K562 (cell line): ENCODE measurements around the gene BMF.
"Not testable (repeated sequence)": the region's sequence is repeated elsewhere in the genome, so short reads cannot be mapped to it uniquely, and the experiment has no call there.

Experiments
- ELF4 ChIP-seq: fragments of 450-650 bp; formaldehyde crosslinking; IDR thresholded peaks from 2 replicates; pipeline ENCODE4 v1.4.0; 2022; ENCODE audit warnings: missing genetic modification characterization
- EP300 ChIP-seq: IDR thresholded peaks from 2 replicates; pipeline ENCODE4 v1.6.1; 2012; ENCODE audit warnings: low read length, improper control_type of control experiment
- FOXK2 ChIP-seq, 2 experiments: fragments of 450-650 bp; IDR thresholded peaks in 1 of 2; conservative IDR thresholded peaks in 1 of 2; 2 replicates each; pipeline ENCODE4 v1.6.1; 2016; ENCODE audit warnings: low read depth in 2 of 2, mild to moderate bottlenecking in 1 of 2
- JUNB ChIP-seq: fragments of 450-650 bp; formaldehyde crosslinking; conservative IDR thresholded peaks from 2 replicates; pipeline ENCODE4 v1.4.0; 2020; ENCODE audit warnings: mild to moderate bottlenecking
- NFIC ChIP-seq: fragments of 450-650 bp; IDR thresholded peaks from 2 replicates; pipeline ENCODE4 v1.6.1; 2017; ENCODE audit warnings: mild to moderate bottlenecking, inconsistent platforms
- PKNOX1 ChIP-seq: fragments of 450-650 bp; IDR thresholded peaks from 2 replicates; pipeline ENCODE4 v1.6.1; 2016
- POLR2A ChIP-seq: fragments of 450-650 bp; conservative IDR thresholded peaks from 2 replicates; pipeline ENCODE4 v1.6.1; 2016
- RAD21 ChIP-seq, 2 experiments: fragments of 250-450 bp in 1 of 2; fragments of 450-650 bp in 1 of 2; sonication (Bioruptor Pico) in 1 of 2; formaldehyde crosslinking in 1 of 2; IDR thresholded peaks in 1 of 2; conservative IDR thresholded peaks in 1 of 2; 2 replicates each; pipeline versions ENCODE4 v1.4.0 to v1.8.0; 2020 to 2022; ENCODE audit warnings: mild to moderate bottlenecking in 2 of 2, moderate library complexity in 1 of 2
- RFX7 ChIP-seq: fragments of 250-450 bp; sonication (Bioruptor Pico); IDR thresholded peaks from 2 replicates; pipeline ENCODE4 v1.5.1; 2021; ENCODE audit warnings: mild to moderate bottlenecking
- SPI1 ChIP-seq: IDR thresholded peaks from 2 replicates; pipeline ENCODE4 v1.6.1; 2011; ENCODE audit warnings: low read depth, low read length, control low read depth, borderline replicate concordance
- ZNF324 ChIP-seq: fragments of 250-450 bp; sonication (Bioruptor Pico); IDR thresholded peaks from 2 replicates; pipeline ENCODE4 v1.4.0; 2020; ENCODE audit warnings: mild to moderate bottlenecking

GRCh38 chr15:40074656-40075055 is 34.0 kb downstream of the BMF start:
- not testable (repeated sequence) for TF ChIP-seq JUNB (CRISPR knock-in tag); FOXK2 (conservative IDR thresholded peaks at IDR 0.05 in 1 of 2, IDR thresholded peaks at IDR 0.05 in 1 of 2; ENCODE audit: low read depth in 2 of 2); SPI1; NFIC; POLR2A; EP300; PKNOX1; ELF4; RFX7 (CRISPR knock-in tag); RAD21 (CRISPR knock-in tag; conservative IDR thresholded peaks at IDR 0.05 in 1 of 2, IDR thresholded peaks at IDR 0.05 in 1 of 2); ZNF324 (CRISPR knock-in tag)
